Measurements from ENCODE around the gene OXCT2.

DNA sequence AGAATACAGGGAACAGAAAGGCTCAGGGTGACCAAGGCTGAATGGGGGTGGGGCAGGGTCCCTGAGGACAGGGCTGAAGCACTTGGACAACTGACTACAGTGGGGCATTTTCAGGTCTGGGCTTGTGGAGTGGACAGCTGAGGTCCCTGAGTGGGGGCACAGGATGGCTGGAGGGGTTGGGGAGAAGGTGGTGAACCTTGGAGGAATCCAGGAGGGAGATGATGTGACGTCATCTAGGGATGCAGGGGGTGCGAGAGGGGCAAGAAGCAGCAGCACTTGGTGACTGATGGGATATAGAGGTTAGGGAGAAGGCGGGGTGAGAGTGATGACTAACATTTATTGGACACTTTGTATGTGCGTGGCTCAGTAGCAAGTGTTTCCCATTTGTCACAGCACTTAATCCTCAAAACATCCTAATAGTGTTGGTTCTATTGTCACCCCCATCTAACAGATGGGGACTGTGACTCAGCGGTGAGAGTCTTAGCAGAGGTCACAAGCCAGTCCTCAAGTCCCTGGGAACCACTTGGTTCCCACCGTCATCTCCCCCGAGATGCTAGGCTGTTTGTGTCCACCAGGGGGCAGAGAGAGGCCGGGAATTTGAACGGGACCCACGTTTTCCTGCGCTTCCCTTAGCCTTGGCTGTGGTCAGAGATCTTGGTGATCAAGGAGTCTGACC lies 45.4 kb upstream of the OXCT2 start:
- TF ChIP-seq, protein P1, sequence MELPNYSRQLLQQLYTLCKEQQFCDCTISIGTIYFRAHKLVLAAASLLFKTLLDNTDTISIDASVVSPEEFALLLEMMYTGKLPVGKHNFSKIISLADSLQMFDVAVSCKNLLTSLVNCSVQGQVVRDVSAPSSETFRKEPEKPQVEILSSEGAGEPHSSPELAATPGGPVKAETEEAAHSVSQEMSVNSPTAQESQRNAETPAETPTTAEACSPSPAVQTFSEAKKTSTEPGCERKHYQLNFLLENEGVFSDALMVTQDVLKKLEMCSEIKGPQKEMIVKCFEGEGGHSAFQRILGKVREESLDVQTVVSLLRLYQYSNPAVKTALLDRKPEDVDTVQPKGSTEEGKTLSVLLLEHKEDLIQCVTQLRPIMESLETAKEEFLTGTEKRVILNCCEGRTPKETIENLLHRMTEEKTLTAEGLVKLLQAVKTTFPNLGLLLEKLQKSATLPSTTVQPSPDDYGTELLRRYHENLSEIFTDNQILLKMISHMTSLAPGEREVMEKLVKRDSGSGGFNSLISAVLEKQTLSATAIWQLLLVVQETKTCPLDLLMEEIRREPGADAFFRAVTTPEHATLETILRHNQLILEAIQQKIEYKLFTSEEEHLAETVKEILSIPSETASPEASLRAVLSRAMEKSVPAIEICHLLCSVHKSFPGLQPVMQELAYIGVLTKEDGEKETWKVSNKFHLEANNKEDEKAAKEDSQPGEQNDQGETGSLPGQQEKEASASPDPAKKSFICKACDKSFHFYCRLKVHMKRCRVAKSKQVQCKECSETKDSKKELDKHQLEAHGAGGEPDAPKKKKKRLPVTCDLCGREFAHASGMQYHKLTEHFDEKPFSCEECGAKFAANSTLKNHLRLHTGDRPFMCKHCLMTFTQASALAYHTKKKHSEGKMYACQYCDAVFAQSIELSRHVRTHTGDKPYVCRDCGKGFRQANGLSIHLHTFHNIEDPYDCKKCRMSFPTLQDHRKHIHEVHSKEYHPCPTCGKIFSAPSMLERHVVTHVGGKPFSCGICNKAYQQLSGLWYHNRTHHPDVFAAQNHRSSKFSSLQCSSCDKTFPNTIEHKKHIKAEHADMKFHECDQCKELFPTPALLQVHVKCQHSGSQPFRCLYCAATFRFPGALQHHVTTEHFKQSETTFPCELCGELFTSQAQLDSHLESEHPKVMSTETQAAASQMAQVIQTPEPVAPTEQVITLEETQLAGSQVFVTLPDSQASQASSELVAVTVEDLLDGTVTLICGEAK (IDR thresholded peaks at IDR 0.05) = no peak
- TF ChIP-seq, protein P1 (CRISPR knock-in tag; IDR thresholded peaks at IDR 0.05) = no peak
- TF ChIP-seq, protein P2, sequence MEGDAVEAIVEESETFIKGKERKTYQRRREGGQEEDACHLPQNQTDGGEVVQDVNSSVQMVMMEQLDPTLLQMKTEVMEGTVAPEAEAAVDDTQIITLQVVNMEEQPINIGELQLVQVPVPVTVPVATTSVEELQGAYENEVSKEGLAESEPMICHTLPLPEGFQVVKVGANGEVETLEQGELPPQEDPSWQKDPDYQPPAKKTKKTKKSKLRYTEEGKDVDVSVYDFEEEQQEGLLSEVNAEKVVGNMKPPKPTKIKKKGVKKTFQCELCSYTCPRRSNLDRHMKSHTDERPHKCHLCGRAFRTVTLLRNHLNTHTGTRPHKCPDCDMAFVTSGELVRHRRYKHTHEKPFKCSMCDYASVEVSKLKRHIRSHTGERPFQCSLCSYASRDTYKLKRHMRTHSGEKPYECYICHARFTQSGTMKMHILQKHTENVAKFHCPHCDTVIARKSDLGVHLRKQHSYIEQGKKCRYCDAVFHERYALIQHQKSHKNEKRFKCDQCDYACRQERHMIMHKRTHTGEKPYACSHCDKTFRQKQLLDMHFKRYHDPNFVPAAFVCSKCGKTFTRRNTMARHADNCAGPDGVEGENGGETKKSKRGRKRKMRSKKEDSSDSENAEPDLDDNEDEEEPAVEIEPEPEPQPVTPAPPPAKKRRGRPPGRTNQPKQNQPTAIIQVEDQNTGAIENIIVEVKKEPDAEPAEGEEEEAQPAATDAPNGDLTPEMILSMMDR (IDR thresholded peaks at IDR 0.05 in 2 of 3, conservative IDR thresholded peaks at IDR 0.05 in 1 of 3; ENCODE audit: insufficient read depth in 2 of 3, low read depth in 1 of 3, low read length in 3 of 3) = peak; percentile 87 to 94 (median 91)
- TF ChIP-seq CREB1 (IDR thresholded peaks at IDR 0.05) (no peak), CREB1 (CRISPR knock-in tag; IDR thresholded peaks at IDR 0.05) (peak; percentile 60; the same call in 1 of the 2 replicates), CHD1 (IDR thresholded peaks at IDR 0.05; ENCODE audit: low read length) (no peak)

All from K562 (cell line).